Activated CD8-positive, alpha-beta memory T cell treated with anti-CD3 and anti-CD28 coated beads for 4 hours (primary cell): ENCODE results near the gene PRSS53.
"Not testable (repeated sequence)": the region's sequence is repeated elsewhere in the genome, so short reads cannot be mapped to it uniquely, and the experiment has no call there.

Experiments
- DNase-seq, 2 donors: peaks; one replicate each; pipeline ENCODE4 v3.0.0-alpha.2; 2020; ENCODE audit warnings: low read depth in 2 of 2

PRSS53 gene

DNA sequence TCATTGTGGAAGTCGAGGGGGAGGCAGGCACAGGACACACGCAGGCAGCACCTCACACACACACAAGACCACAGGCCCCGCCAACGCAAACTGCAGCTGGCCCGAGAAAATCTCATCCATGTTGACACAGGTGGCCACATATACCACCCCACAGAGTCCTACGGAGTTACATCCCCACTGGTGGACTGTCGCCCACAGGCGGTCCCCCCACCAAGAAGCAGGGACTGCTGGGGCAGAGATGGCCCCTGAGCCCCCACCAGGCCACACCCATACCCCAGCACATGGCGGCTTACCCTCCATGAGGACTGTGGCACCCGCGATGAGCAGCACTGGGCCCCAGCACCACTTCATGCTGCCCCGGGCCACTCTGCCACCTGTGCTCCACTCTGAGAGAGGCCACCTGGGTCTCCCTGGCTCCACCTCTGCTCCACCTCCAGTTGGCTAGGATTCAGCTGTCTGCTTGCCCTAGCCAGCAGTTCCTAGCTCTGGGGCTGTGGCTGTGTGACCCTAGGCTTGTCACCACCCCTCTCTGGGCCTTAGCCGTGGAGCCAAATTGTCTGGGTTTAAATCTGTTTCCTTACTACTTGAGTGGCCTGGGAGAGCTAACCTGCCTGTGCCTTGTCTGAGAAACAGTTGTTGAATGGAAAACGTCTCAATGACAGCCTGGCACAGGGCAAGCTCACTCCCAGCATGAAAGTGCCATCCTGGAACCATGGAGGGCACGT is at the start of gene PRSS53:
Gene PRSS53 (minus strand): TSS at position 485 of the 725 bp plus-strand sequence. CDS start 134 bp downstream, at position 351.
- no peak for DNase-seq

DNA sequence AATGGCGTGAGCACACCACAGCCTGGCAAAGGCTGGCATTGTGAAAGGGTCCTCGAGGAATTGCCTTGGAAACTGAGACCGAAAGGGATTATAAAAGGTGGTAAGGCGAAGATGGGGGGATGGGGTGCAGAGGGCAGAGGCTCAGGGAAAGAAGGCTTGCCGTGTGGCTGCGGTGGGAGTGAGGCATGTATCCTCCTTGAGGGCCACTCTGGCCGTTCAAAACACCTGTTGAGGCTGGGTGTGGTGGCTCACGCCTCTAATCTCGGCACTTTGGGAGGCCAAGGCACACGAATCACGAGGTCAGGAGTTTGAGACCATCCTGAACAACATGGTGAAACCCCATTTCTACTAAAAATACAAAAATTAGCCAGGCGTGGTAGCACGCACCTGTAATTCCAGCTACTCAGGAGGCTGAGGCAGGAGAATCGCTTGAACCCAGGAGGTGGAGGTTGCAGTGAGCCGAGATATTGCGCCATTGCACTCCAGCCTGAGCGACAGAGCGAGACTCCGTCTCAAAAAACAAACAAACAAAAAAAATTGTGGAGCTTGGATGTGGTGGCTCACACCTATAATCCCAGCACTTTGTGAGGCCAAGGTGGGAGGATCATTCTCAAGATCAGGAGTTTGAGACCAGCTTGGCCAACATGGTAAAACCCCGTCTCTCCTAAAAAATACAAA is 48.2 kb upstream of the PRSS53 start:
- not testable (repeated sequence) for DNase-seq

DNA sequence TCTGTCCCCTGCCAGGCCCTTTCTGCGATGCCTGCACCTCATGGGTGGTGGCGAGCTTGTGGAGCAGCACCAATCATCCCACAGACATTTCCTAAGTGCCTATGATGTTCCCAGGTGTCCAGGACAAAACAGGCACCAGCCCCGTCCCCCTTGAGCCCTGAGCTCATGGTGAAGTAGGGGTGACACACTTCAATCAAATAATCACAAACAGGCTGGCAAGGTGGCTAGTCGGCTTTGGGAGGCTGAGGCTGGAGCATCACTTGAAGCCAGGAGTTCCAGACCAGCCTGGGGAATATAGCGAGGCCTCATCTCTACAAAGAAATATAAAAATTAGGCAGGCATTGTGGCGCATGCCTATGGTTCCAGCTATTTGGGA is 47.5 kb upstream of the PRSS53 start:
- no peak for DNase-seq

DNA sequence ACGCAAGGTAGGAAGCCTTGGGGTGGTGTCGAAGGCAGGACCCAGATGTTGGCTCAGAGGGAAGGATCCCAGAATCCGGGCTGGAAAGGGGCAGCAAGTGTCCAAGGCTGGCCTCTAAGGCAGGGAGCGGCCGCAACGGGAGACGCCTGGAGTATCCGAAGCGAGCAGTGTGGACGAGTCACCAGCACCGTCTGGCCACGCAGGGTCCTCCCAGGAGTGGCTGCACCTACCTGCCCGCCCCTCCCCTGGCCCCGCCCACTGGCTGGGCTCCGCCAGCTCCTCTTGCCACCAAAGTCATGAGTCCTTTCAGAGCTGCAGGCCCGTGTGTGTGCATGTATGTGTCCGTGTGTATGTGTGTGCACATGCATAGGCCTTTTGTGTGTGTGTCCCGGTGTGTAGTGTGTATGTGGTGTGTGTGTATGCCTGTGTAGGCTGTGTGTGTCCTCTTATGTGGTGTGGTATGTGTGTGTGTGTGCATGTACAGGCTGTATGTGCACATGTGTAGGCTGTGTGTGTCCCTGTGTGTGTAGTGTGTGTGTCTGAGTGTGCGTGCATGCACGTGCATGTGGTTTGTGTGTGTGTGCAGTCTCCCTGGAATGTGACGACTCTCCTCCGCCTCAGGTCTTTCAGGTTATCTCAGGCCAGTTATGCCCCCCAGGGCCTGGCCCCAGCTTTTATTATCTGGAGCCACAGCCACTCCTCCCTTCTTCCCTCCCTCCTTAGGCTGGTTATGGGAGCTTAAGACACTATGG is 47.0 kb upstream of the PRSS53 start, which contains the start of gene PRSS8:
Gene PRSS8 (minus strand): TSS at position 193 of the 752 bp plus-strand sequence. CDS start 229 bp downstream, outside the sequence.
- DNase-seq: no peak

DNA sequence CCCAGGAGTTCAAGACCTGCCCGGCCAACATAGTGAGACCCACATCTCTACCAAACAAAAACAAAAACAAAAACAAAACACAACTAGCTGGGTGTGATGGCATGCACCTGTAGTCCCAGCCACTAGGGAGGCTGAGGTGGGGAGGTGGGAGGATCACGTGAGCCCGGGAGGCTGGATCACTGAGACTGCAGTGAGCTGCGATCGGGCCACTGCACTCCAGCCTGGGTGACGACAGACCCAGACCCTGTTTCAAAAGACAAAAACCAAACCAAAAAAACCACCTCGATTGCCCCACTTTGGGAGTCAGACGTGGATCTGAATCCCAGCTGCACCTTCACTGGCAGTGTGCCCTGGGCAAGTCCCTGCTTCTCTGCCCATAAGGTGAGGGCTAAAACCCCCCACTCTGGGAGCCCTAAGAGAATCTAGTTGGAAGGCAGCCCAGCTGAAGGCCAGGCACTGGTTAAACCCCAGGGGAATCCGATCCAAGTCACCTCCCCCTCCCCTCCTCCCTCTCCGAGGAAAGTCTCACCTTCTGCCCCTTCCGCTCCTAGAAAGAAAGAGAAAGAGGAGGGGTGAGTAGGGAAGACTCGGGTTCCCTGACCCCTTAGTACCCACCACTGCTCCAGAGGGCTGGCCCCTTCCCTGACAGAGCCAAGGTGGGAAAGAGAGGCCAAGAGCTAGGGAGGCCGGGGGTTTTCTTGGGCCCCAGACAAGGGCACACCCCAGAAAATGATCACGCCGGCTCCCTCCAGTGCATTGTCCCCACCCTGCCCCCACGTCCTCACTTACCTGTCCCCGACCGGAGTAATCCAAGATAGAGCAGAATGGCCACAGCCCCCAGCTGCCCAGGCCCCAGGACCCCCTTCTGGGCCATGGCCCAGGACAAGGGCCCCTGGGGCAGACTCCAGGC is 46.1 kb upstream of the PRSS53 start:
- DNase-seq: no peak

DNA sequence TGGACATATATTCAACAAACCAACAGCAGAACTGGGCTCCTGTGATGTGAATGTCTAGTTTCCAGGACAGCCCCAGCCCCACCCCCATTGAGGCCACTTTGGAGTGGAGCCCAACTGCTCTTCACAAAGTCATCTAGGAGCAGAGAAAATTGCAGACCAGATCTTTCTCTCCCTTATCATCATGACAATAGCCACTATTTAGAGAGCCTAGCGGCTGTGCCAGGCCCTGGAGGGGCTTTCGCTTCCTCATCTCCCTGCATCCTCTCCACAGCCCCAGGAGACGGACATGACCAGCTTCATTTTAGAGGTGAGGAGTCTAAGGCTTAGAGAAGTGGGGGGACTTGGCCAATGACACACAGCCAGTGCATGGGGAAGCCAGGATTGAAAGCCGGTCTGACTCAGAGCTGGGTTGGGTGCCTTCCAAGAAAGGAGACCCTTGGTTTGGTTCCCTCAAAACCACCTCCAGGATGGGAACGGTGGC is 45.4 kb upstream of the PRSS53 start:
- no peak for DNase-seq

DNA sequence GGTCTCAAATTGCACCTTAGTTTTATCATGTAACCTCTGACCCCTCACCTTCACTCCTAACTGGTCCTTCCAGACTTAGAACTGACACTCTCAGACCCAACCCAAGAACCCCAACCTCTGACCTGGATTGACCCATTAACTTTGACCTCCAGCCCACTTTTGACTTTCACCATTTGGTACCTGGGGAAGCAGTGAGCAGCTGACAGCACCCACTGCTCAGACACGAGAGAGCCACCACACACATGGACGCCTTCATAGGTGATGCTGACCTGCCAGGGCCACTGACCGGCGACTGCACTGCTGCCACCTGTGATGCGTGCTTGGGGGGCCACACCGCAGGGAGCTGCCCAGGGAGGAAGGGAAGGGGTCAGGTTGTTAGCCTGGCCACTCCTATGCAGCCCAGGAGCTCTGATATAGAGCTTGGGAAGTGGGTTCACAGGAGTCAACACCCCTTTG is 44.3 kb upstream of the PRSS53 start:
- no peak for DNase-seq

DNA sequence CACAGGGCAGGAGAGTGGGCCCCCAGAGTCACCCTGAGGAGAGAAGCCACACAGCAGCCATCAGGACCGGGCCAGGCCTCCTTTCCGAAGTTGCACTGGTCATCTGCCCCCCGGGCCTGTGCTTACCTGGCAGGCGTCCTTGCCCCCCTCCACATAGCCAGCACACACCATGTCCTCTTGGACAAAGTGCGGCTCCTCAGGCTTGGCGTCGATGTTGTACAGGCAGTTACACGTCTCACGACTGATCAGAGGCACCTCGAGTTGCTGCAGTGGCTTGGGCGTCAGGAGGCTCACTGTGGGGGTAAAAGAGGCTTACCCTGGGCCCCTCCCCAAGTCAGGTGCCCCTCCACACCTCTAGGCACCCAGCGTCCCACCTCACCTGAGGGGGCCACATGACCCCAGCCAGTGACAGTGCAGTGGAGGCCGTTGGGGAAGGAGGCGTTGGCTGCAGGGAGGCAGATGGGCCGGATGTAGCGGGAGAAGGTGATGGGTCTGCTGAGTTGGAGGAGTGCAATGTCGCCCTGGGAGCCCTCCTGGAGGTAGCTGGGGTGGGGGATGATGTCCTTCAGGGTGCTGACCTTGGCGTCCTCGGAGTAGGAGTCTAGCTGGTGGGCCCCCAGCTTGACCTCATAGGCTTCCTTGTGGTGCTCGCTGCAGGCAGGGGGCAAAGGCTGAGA is 43.7 kb upstream of the PRSS53 start:
- DNase-seq: no peak

DNA sequence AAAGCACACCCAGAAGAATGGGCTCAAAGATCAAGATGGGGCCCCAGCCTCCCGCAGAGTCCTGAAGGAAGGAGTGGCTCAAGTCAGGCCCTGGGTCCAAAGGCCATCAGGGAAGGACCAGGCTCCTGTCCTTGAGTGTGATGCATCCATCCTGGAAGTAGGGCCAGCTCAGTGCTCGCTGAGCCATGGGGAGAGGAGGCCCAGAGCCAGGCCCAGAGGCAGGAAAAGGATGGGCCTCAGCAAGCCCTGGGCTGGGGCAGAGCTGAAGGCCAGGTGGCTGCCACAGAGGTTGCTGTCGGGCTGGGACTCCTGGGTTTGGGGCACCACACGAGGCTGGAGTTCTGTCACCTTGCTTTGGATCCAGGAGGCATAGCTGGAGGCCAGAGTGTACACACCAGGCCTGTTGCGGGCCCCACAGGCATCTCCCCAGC is 43.1 kb upstream of the PRSS53 start:
- no peak for DNase-seq

DNA sequence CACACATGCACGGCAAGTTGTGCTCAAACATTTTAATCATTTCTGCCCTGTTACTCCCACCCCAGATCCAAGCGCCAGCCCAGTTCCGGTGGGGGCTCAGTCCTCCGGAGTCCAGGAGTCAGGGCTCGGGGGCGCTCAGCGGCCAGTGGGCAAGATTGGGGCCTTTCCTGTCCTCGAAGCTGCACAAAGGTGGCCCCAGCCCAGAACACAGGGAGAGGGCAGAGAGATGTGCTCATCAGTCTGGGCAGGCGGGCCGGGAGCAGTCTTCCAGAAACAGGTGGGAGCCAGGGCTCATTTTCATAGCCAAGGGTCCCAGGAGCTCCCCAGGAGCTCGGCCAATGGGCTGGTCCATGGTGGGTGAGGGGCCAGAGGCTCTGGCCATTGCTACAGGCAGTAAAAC is 42.7 kb upstream of the PRSS53 start:
- DNase-seq: no peak

DNA sequence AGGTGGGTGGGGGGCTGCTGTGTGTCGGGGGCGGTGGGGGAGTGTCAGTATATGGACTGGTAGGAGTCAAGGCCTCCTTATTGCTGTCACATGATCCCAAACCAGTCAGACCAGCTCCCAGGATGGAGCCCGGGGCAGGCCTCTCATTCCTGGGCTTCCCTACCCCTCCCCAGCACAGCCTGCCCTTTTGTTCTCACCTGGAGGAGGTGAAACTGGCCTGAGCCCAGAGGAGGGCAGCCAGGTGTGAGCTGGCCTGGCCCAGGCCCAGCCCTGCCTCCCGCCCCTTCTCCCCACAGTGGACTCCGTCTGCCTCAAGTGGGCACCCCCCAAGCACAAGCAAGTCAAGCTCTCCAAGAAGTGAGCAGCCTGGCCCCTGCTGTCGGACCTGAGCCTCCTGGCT is 42.2 kb upstream of the PRSS53 start:
- DNase-seq: no peak

DNA sequence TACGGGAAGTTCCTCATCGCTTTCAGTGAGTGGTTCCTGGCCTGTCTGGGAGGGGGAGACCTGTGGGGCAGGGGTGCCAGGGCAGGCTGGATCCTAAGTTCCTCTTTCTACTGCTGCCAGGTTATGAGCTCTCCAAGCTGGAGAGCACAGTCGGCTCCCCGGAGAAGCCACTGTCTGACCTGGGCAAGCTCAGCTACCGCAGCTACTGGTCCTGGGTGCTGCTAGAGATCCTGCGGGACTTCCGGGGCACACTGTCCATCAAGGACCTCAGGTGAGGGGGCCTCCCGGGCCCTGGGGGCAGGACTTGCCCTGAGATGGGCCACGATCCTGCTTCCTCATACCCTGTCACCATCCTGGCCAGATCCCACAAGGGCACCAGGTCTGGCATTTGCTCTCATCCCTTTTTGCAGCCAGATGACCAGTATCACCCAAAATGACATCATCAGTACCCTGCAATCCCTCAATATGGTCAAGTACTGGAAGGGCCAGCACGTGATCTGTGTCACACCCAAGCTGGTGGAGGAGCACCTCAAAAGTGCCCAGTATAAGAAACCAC is 41.7 kb upstream of the PRSS53 start:
- no peak for DNase-seq

DNA sequence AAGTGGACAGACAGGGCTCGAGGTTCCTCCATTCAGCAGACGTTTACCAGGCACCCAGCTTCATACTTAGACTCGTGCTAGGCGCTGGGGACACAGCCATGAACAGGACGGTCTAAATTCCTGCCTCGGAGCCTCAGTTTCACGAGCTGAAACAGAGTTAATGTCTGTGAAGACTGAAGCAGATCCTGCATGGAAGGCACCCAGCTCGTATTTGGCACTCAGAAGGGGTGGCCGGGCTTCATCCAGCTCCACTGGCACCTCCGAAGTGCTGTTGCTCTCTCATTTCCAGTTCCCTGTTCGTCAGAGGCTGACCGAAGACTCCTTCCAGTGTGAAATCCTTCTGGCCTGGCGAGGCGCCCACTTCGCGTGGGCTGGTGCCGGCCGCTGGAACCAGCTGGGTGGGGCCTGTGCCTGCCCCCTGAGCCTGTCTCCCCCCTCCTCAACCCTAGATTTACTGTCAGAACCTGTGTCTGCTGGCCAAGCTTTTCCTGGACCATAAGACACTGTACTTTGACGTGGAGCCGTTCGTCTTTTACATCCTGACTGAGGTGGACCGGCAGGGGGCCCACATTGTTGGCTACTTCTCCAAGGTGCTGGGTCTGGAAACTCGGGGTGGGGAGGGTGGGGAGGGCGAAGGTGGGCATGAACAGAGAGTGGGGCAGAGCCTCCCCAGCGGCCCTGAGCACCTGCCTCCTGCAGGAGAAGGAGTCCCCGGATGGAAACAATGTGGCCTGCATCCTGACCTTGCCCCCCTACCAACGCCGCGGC is 41.0 kb upstream of the PRSS53 start:
- DNase-seq: no peak

DNA sequence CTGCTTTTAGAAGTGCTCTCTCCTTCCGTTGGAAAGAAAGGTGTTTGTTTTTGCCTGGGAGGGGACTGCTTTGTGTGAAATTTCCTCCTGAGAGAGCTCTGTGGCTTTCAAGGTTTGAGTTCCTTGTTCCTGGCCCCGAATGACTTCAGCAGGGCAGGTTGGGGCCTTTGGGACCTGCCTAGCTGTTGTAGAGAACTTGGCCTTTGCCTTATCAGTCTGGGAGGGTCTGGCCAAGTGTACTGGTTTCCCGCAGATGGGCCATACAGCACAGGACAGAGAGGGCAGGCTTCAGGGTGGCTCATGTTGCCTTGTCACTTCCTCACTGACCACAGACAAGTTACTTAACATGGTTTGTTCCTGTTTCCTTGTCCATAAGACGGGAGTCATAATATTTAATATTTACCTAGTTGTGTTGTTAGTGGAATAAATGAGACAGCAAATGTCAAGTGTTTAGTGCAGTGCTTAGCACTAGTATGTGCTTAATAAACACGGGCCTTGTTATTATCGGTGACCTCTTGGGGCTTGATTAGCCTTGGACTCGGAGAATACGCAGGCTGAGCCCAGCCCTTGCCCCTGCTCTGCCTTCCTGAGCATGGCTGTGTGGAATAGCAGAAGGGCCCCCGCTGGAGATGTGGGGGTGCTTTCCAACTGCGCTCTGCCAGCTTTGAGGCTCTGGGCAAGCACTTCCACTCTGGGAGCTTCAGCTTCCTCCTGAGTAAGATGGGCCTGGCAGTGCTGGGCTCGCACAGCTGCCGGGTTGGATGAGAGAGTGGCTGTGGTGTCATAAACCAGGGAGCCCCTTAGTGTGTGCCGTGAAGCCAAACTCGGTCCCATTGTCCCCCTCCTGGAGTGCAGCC is 40.2 kb upstream of the PRSS53 start:
- no peak for DNase-seq

DNA sequence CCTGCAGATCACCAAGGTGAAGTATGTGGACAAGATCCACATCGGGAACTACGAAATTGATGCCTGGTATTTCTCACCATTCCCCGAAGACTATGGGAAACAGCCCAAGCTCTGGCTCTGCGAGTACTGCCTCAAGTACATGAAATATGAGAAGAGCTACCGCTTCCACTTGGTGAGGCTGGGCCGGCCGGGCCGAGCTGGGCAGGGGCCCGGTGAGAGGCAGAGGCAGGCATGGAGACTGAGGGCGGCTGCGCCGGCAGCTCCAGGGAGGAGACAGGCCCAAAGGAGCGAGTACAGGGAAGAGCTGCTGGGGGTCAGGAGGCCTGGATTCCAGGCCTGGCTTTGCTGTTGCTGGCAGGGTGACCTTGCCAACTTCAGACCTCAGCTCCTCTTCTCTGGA is 38.4 kb upstream of the PRSS53 start:
- DNase-seq: no peak

DNA sequence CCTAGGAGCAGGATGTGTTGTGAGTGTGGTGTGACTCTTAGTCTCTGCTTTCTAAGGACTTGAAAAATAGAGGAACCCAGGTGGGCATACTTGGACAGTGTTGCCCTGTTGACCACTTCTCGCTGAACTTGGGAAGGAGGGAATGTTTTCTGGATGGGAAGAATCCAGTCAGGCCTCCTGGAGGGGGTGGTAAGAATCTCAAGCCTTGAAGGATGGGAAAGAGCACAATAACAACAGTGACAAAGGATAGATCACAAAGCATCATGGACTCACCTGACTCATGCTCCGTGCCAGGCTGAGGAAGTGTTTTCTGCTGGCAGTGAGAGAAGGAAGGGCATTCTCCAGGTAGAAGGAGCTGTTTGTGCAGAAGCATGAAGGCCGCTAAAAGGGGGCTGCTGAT is 37.1 kb upstream of the PRSS53 start:
- DNase-seq: no peak

DNA sequence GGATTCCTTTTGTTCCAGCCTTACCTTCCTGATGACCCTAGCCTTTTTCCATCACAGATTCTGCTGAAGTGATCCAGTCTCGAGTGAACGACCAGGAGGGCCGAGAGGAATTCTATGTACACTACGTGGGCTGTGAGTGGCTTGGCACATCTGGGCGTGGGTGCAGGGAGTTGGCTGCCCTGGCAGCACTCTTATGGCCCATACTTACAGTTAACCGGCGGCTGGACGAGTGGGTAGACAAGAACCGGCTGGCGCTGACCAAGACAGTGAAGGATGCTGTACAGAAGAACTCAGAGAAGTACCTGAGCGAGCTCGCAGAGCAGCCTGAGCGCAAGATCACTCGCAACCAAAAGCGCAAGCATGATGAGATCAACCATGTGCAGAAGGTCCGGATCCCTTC is 31.4 kb upstream of the PRSS53 start:
- no peak for DNase-seq

DNA sequence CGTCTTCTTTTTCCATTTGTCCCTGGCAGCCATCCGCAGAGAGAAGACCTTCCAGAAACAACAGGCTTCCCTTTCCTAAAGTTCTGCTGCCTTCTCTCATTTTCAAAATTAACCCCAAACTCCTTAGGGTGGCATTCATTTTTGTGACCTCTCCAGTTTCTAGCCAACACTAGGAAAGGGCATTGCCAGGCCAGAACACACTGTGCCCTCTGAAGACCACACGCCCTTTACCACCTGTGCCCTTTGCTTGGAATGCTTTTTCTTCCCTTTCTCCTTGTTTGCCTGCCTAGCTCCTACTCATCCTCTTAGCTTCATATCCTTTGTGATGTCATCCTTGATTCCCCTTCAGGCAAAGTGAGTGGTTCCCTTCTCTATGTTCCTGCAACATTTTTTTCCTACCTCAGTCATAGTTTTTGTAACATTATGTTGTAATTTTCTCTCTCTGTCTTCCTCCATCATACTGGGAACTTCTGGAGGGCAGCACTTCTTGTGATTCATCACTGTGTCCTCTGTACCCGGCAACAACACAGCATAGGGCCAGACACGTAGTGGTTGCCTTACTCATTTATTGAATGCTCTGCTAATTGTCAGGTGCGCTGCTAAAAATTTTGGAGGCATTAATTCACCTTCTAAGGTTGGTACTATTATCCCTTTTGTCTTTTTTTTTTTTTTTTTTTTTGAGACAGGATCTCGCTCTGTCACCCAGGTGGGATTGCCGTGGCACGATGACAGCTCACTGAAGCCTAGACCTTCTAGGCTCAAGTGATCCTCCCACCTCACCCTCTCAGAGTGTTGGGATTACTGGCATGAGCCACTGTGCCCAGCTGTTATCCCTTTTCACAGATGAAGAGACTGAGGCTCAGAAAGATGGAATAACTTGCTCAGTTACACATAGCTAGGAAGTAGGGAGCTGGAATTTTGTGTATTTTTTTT is 29.7 kb upstream of the PRSS53 start:
- no peak for DNase-seq
